Measurements from ENCODE around the gene TNPO2.

The TNPO2 gene

DNA sequence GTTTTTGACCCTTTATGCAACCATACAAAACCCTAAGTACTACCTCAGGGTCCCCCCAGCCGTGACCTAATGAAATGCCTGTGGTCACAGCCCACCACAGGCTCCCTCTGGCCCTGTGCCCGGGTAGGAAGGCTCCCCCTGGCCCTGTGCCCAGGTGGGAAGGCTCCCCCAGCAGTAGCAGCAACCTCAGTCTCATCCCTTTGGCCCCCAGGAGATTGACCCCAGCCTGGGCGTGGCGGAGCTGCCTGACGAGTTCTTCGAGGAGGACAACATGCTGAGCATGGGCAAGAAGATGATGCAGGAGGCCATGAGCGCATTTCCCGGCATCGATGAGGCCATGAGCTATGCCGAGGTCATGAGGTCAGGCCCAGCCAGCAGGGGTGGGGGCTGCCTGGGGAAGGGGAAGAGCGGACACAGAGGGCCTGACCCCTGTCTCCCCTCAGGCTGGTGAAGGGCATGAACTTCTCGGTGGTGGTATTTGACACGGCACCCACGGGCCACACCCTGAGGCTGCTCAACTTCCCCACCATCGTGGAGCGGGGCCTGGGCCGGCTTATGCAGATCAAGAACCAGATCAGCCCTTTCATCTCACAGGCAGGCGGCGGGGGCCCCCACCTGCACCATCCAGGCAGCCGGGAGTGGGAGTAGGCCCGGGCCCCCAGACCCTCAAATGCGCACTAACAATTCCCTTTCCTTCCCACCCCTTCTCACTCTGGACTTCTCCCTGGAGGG lies 21.6 kb upstream of the TNPO2 start:
- no peak overlapping the region for H3K4me3 ChIP-seq (replicated peaks; ENCODE audit: low read depth, low read length)
- no peak for DNase-seq (ENCODE audit: extremely low read depth, low read depth)
- TF ChIP-seq, protein P1, sequence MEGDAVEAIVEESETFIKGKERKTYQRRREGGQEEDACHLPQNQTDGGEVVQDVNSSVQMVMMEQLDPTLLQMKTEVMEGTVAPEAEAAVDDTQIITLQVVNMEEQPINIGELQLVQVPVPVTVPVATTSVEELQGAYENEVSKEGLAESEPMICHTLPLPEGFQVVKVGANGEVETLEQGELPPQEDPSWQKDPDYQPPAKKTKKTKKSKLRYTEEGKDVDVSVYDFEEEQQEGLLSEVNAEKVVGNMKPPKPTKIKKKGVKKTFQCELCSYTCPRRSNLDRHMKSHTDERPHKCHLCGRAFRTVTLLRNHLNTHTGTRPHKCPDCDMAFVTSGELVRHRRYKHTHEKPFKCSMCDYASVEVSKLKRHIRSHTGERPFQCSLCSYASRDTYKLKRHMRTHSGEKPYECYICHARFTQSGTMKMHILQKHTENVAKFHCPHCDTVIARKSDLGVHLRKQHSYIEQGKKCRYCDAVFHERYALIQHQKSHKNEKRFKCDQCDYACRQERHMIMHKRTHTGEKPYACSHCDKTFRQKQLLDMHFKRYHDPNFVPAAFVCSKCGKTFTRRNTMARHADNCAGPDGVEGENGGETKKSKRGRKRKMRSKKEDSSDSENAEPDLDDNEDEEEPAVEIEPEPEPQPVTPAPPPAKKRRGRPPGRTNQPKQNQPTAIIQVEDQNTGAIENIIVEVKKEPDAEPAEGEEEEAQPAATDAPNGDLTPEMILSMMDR (IDR thresholded peaks at IDR 0.05; ENCODE audit: low read depth, low read length, missing control alignments): no peak

DNA sequence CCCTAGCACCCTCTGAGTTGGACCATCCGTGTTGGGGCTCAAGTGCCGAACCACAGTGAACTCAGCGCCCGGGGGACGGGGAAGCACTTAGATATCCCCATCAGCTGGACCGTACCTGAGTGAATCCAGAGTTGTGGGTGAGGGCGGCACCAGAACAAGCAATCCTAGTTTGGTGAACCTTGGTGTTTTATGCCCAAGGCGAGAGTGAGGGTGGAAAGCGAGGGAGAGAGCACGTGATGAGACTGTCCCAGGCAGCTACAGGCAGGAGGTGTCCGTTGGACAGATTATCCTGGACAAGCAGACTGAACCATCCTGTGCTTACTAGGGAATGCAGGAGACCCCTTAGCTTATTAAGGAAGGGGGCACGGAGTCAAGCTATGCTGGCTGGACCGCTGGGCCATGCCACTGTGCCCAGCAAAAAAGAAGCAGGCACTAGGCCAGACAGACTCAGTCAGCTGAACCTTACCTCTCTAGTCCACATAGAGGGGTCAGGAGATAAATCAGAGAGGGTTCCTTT lies 14.2 kb upstream of the TNPO2 start:
- peak overlapping the region; percentile 100 for H3K4me3 ChIP-seq (replicated peaks; ENCODE audit: low read depth, low read length)
- TF ChIP-seq, protein P1 (IDR thresholded peaks at IDR 0.05; ENCODE audit: low read depth, low read length, missing control alignments): no peak
- no peak for DNase-seq (ENCODE audit: extremely low read depth, low read depth)

DNA sequence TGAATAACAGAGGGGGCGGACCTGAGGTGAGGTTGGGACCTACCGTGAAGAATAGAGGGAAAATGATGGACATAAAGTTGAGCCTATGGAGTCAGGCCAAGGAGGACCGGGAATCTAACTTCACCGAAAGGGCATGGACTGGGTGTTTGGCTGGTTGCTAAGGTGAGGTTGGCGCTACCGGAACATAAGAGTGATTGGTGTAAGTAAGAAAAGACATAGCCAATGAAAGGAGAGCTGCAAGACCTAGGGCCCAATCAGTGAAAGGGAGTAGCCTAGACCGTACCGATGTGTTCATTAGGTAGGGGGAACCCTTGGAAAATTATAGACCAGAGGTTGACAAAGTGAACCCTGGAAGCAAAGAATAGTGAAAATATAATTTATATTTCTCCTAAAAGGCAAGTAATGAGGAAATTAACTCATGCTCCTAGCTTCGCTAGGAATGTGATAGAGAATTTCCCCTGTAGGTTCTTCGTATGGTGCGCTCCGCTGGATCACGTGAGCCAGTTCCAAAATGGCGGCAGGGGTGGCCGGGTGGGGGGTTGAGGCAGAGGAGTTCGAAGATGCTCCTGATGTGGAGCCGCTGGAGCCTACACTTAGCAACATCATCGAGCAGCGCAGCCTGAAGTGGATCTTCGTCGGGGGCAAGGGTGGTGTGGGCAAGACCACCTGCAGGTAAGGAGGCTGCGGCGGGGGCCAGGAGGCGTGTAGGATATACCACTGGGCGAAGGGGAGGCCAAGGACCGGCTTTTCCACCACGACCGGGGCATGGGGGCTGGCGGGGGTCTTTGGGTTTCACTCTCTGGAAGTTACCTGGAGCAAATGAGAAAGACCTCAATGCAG lies 13.5 kb upstream of the TNPO2 start, which contains the start of gene GET3:
Gene GET3, plus strand, starts transcription at position 503 of the 840 bp plus-strand sequence. Its CDS starts 9 bp downstream, at position 512.
- peak within 1 kb of the TSS; percentile 100 for H3K4me3 ChIP-seq (replicated peaks; ENCODE audit: low read depth, low read length)
- TF ChIP-seq, protein P1 (IDR thresholded peaks at IDR 0.05; ENCODE audit: low read depth, low read length, missing control alignments): no peak
- peak; percentile 100 for DNase-seq (ENCODE audit: extremely low read depth, low read depth)

DNA sequence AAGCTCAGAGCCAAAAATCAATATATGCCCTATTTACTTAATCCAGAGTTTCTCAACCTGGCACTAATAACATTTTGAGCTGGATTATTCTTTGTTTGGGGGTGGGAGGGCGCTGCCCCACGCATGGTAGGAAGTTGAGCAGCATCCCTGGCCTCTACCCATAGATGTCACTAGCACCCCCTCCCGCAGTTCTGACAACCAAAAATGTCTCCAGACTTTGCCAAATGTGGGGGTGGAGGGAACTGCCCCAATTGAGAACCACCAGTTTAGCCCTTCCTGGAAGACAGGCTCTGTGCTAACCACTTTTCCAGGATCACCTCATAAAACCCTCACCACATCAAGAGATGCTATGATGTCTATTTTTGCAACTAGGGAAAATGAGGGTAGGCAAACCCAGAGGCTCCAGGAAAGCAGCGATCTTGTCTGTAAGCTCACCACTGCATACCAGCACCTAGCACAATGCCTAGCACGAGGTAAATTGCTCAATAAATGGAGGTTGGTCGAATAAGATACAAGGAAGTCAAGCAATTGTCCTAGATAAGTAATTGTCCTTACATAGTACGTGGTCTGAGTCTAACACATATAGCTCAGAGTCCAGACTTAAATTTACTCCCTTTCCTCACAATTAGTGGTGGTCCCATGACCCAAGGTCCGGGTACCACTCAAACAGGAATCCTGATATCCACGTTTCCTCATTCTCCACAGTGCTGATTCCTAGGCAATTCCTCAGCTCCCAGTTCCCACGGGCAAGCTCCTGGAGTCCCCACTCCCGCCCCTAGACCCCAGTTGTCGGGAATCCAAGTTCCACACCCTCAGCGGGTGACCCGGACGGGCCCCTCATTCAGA lies 9.9 kb upstream of the TNPO2 start:
- DNase-seq (ENCODE audit: extremely low read depth, low read depth): no peak
- TF ChIP-seq, protein P1 (IDR thresholded peaks at IDR 0.05; ENCODE audit: low read depth, low read length, missing control alignments): peak; percentile 42
- peak overlapping the region; percentile 96 for H3K4me3 ChIP-seq (replicated peaks; ENCODE audit: low read depth, low read length)

DNA sequence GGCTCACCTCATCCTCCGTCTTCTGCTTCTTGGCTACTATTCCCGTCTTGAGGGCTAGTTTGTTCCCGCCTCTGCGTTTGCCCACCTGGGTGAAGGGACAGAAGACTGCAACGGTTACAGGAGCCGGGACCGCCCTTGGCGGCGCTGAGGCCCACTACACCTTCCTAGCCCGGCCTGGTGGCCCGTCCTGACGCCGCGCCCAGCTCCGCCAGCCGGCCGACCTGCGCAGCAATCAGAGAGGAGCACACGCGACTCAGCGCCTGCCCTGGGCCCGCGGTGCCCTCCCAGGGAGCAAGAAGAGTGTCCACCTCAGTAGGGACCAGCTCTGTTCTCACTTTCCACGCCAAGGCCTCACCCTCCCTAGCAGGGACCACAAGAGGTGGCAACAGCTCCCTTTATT lies 7.6 kb upstream of the TNPO2 start:
- no peak for DNase-seq (ENCODE audit: extremely low read depth, low read depth)
- H3K4me3 ChIP-seq (replicated peaks; ENCODE audit: low read depth, low read length): no peak overlapping the region
- TF ChIP-seq, protein P1 (IDR thresholded peaks at IDR 0.05; ENCODE audit: low read depth, low read length, missing control alignments): no peak

DNA sequence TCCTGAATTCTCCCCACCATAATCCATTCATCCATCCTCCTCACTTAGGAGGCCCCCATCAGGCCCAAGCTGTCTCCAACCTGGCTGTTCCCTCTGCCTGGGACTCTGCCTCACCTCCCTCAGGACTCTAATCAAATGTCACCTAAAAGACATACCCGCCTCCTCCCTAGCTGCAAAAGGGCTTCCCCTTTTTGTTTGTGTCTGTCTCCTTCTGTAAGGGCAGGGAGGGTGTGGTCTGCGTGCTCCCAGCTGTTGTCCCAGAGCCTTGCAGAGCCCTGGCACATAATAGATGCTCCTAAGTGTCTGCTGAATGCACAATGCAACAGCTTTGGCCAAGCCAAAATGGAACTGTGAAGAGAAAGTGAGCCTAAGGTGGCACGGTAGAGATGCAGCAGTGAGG lies 6.3 kb upstream of the TNPO2 start:
- TF ChIP-seq, protein P1 (IDR thresholded peaks at IDR 0.05; ENCODE audit: low read depth, low read length, missing control alignments): no peak
- no peak overlapping the region for H3K4me3 ChIP-seq (replicated peaks; ENCODE audit: low read depth, low read length)
- DNase-seq (ENCODE audit: extremely low read depth, low read depth): no peak
